Coronary artery (tissue), 2 donors: Measurements from ENCODE around the gene TTLL12.

Source experiments
- DNase-seq: peaks from one replicate; pipeline ENCODE4 v3.0.0-alpha.2; 2017; ENCODE audit warnings: low spot score
- H3K27ac ChIP-seq, 2 donors: fragments of 200-600 bp; sonication (generic); one replicate each; pipeline ENCODE4 v1.5.1; 2016 to 2019
- H3K4me3 ChIP-seq: fragments of 200-600 bp; sonication (generic); 2 replicates; pipeline ENCODE4 v1.5.1; 2016; ENCODE audit warnings: mild to moderate bottlenecking, moderate library complexity
- CTCF ChIP-seq: fragments of 200-600 bp; sonication (generic); IDR thresholded peaks from one replicate; pipeline ENCODE4 v1.5.1; 2019; ENCODE audit warnings: antibody characterized with exemption

TTLL12 gene

GRCh38 chr22:43155789-43156188 is 31.1 kb downstream of the TTLL12 start:
- Histone ChIP-seq H3K27ac (no peak overlapping the region), H3K4me3 (no peak overlapping the region)
- TF ChIP-seq CTCF: no peak
- no peak for DNase-seq

GRCh38 chr22:43154887-43155536 is 31.9 kb downstream of the TTLL12 start:
- peak overlapping the region in 1 of 2 donors; percentile 15 for H3K27ac ChIP-seq

GRCh38 chr22:43153899-43154298 is 33.0 kb downstream of the TTLL12 start:
- Histone ChIP-seq H3K27ac (peak overlapping the region in 1 of 2 donors; percentile 25), H3K4me3 (no peak overlapping the region)
- DNase-seq: no peak
- TF ChIP-seq CTCF: no peak

More at GRCh38 chr22:43154887-43155536, 31.9 kb downstream of the TTLL12 start:
- DNase-seq: no peak
- TF ChIP-seq CTCF: no peak
- H3K4me3 ChIP-seq: no peak overlapping the region

- no peak for TF ChIP-seq CTCF
- H3K4me3 ChIP-seq: peak overlapping the region; percentile 83
- peak; percentile 87 for DNase-seq
Observed at GRCh38 chr22:43152357-43153071, 34.4 kb downstream of the TTLL12 start.

GRCh38 chr22:43152003-43152356 is 35.0 kb downstream of the TTLL12 start:
- no peak for TF ChIP-seq CTCF
- H3K27ac ChIP-seq: peak overlapping the region; percentile 72 to 89
- H3K4me3 ChIP-seq: peak overlapping the region; percentile 83
- no peak for DNase-seq

More at GRCh38 chr22:43152357-43153071, 34.4 kb downstream of the TTLL12 start:
- H3K27ac ChIP-seq: peak overlapping the region; percentile 72 to 89

- peak within 1 kb of the TSS; percentile 72 to 89 for H3K27ac ChIP-seq
- peak within 1 kb of the TSS; percentile 83 for H3K4me3 ChIP-seq
- no peak for TF ChIP-seq CTCF
- peak; percentile 92 for DNase-seq
Observed at GRCh38 chr22:43151251-43152002, 35.5 kb downstream of the TTLL12 start, which contains the start of gene TSPO. Gene TSPO, plus strand, starts transcription at chr22:43151559. Its CDS starts 7,680 bp downstream, at chr22:43159239.
